8988T (cell line): Measurements from ENCODE around the gene MAP10.

Source experiments
- DNase-seq: peaks from one replicate; pipeline ENCODE4 v3.0.0; 2011

The MAP10 gene

DNA sequence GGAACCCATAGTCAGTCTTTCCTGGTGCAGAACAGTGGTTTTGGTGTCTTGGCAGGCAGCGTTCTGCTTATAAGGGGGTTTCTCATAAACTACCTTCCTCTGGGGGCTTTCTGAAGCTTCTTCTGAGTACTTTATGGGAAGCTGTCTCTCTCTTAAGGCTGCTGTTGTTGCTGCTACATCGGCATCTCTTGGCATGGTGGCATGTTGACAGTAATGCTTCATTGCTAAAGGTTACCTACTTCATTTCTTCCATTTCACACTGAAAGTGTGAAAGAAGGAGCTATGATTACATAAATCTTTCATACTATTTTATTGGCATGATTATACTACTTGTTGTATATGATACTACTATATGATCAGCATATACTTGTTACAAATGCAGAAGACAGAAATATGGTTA lies 6.3 kb upstream of the MAP10 start:
- no peak for DNase-seq

- no peak for DNase-seq
Observed at GRCh38 chr1:232806186-232806510, 932 bp downstream of the MAP10 start.

DNA sequence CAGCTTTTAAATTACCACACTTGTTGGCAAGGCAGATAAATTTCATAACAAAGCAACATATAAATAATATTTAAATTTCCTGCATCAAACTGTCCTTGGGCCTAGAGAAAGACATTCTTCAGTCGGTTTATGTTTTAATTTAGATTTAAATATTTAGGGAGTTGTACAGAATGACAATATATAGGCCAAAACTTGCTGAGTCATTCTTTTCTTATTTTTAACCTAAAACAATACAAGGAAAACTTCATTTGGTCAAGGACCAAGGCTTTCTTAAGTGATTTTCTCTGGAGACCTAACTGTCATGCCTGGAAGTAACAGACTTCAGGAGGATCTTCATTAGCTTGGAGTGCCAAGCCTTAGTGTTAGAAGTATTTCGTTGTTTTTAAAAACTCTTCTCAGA lies 5.6 kb downstream of the MAP10 start:
- no peak for DNase-seq

GRCh38 chr1:232812560-232812959 lies 7.3 kb downstream of the MAP10 start:
- no peak for DNase-seq

- no peak for DNase-seq
Observed at GRCh38 chr1:232813097-232813496, 7.9 kb downstream of the MAP10 start.

- no peak for DNase-seq
Observed at GRCh38 chr1:232813760-232814159, 8.5 kb downstream of the MAP10 start.

DNA sequence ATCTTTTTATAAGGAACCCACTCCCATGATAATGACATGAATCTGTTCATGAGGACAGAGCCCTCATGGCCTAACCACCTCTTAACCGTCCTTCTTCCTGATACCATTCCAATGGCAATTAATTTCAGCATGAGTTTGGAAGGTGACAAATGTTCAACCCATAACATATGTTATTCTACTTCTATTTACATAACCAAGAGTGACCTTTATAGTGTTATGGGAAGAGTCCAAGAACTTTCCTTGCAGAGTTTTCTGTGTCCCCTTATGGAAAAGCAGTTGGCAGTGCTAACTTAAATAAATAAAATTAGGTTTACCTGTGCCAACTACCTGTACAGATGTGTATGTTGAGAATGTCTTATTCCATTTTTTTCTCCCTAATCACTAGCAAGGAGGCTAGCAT lies 11.1 kb downstream of the MAP10 start:
- DNase-seq, result no peak

DNA sequence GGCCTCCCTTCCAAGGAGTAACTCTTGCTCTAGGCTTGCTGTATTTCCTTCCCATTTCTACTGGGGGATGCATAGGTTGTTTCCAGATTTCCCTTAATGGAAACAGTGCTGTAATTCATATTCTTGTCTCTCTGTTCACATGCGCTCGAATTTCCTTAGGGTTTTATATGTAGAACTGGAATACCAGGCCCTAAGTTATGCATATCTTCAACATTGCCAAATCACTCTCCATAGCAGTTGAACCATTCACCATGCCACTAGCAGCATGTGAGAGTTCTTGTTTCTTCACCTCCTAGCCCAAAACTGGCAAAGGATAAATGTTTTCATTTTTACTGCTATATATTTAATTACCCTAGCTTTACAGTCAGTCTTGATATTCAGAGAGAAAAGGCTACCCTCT lies 12.8 kb downstream of the MAP10 start:
- DNase-seq, result no peak

- no peak for DNase-seq
Observed at GRCh38 chr1:232820431-232820830, 15.2 kb downstream of the MAP10 start.

GRCh38 chr1:232822530-232822929 lies 17.3 kb downstream of the MAP10 start:
- DNase-seq, result no peak

- no peak for DNase-seq
Observed at GRCh38 chr1:232826318-232826717, 21.1 kb downstream of the MAP10 start.

DNA sequence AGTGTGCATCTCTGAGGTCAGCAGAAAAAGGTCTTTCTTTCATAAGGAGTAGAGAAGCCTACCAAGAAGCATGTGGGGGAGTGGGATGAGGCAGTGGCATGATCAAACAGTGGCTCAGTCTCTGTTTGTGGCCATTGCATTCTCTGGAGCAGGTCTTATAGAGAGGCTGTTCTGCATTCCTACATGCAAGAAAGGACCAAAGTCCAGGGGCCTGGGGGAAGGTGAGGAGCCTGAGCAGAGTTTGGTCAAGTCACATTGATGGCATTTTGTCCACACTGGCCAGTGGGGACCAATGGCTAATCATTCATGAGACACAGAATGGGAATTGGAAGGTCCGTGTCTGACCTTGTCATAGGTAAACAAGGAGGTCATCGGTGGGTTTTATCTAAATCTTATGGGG lies 25.4 kb downstream of the MAP10 start:
- DNase-seq, result no peak

- no peak for DNase-seq
Observed at GRCh38 chr1:232831895-232832294, 26.7 kb downstream of the MAP10 start.

GRCh38 chr1:232834066-232834465 lies 28.9 kb downstream of the MAP10 start:
- no peak for DNase-seq

DNA sequence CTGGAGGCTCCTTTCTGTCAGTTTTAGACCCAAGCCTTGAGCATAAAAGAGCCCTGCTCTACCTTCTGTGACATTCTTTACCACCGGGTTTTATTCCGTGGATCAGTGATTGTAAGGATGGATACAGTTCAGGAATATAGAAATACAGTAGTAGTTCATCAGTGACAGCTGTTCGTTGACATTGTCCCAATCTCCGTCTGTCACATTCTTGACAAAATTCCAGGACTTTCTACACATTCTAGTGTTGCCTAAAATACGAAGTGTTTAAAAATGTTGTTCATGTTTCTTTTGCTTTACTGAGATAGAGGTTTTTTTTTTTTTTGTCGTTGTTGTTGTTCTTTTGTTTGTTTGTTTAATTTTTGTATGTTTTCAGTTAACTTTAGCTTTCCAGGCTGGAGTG lies 29.9 kb downstream of the MAP10 start:
- no peak for DNase-seq

GRCh38 chr1:232837087-232837486 lies 31.9 kb downstream of the MAP10 start:
- DNase-seq, result no peak

DNA sequence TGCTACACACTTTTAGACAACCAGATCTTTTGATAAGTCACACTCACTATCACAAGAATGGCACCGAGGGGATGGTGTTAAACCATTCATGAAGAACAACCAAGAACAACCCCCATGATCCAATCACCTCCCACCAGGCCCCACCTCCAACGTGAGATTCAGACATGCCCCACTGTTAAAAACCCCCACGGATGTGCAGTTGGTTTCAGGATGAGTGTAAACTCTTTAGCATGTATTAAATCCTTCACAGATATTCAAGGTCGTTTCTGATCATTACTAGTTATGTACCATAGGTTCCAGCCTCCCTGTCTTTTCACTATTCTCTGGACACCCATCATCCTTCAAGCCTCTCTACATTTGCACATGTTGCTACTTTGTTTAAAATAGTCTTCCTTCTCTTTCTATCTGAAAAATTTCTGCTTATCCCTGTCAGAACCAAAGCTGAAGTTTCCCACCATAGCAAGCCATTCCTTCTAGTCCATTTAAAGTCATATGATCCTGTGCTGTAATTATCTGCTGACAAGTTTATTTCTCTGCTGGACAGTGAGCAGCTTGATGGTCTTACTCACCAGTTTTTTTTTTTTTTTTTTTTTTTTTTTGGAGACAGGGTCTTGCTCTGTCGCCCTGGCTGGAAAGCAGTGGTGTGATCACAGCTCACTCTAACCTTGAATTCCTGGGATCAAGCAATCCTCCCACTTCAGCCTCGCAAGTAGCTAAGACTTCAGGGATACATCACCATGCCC lies 36.8 kb downstream of the MAP10 start:
- DNase-seq, result no peak

DNA sequence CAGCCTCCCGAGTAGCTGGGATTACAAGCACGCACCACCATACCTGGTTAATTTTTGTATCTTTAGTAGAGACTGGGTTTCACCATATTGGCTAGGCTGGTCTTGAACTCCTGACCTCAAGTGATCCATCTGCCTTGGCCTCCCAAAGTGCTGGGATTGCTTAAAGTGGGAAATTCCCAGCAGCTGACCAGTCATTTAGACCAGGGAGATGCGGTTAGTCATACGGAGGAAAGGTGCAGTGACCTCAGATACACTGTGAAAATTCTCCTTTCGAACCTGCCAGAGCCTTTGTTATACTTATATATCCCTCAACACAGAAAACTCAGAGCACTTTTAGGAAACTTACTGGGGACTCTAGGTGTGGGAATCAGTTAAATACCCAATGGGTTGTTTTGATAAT lies 39.6 kb downstream of the MAP10 start:
- DNase-seq, result no peak

DNA sequence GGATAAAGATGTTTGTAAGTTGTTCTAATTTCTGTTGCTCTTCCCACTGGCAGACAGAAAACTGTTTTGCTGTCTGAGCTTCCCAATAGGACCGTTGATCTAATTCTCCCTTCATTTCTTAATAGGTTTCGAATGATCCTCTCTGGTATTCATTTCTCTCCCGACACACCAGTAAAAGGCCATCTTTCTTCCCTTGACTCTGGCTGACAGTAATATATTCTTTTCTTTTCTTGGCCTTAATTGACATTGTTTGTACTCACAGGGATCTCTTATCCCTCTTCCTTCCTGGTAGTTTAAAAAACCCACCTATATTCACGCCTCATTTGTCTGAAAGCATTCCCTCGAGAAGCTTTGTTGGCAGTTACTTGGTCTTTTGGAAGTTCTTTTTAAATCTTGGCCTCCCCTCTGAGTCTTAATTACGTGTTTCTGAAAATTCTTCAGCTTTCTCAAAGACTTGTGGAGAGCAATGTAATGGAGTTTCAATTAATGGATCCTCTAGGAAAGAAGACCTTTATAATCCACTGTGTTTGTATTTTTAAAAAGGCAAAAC lies 40.3 kb downstream of the MAP10 start:
- no peak for DNase-seq

DNA sequence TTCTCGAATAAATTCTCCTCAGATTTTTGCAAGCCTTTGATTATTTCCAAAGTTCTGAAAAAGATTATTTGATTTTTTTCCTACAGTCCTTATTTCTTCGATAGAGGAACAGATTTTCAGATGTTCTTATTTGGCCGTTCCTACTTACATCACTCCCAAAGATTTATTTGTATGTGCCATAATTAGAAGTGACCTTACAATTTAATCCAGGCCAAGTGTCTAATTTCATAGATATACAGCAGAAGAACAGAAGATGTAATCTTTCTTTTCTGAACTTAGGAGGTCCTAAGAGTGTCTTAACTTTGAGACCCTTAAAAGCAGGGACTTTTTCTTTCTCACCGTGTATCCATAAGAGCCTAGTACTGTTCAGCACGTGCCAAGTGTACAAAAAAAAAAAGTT lies 46.3 kb downstream of the MAP10 start:
- DNase-seq, result no peak

GRCh38 chr1:232853994-232854797 lies 49.0 kb downstream of the MAP10 start:
- no peak for DNase-seq

- no peak for DNase-seq
Observed at GRCh38 chr1:232854798-232855159, 49.6 kb downstream of the MAP10 start.

DNA sequence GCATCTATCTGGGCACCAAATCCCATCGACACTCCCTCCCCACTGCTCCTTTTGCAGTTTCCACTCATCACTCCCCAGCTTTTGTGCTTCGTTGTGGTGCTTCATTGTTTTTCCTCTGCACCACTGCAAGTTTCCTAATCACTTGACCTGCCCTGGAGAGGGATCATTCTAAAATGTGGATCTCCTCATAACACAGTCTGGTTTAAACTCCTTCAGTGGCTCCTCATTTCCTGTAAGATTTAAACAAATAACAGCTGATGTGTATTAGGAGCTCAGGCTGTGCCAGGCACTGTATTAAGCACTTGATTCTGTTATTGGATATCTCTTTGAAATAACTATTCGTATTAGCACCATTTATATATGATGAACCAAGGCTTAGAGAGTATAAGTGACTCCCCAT lies 51.3 kb downstream of the MAP10 start:
- no peak for DNase-seq
